HG03460 (cell line): ENCODE data around the gene WDR18.

Experiments
- ATAC-seq: cut with Tn5 transposase; IDR thresholded peaks from one replicate; pipeline ENCODE4 v1.9.1; 2021; ENCODE audit not compliant: unreplicated experiment

The WDR18 gene

GRCh38 chr19:991174-991931 lies 7.2 kb downstream of the WDR18 start:
- ATAC-seq, result no peak

DNA sequence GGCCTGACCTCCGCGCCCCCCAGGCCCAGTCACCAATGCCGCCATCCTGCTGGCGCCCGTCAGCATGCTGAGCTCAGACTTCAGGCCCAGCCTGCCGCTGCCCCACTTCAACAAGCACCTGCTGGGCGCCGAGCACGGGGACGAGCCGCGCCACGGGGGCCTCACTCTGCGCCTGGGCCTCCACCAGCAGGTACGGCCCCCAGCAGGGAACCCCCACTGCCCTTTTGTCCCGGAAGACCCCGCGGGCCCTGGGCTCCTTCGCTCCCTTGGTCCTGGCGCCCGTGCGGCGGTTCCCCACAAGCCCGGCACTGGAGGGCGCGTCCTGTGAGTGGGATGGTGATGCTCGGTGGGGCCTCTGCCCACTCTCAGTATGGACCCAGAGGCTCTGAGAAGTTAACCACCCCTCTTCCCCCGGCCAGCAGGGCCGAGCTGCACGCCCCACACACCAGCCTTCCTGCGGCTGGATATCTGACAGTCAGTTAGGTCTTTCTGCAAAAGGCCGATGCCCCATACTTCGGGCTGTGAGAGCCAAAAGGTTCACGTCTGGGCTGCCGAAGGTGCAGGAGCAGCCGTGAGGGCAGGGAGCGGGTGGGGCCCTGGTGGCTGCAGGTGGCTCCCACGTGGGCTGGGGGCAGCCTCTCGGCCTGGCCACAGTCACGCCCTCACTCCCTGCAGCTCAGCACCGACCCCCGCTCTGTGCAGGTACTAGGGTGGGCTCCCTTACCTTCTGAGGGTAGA lies 8.0 kb downstream of the WDR18 start:
- ATAC-seq, result no peak

- ATAC-seq, result no peak
Observed at GRCh38 chr19:992670-993055, 8.5 kb downstream of the WDR18 start.

DNA sequence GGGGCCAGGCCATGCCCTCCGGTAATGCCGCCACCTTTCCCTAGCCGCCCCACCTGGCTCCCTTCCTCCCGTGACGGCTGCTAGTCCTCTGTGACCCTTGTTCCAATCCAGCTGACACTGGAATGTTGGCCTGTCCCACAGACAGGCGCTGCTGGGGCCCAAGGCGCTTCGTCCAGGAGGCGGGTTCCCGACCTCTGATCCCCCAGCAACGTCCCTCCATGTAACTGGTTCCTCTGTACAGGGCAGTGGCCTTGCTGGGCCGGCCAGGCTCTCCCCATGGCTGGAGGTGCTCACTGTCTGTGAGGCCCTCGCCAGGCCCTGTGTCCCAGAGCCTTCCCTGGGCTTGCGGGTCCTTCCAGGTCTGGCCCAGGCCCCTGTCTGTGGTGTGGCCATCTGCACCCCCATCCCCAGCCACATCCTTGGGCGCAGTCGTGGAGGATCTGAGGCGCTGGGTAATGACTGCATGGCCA lies 9.3 kb downstream of the WDR18 start:
- ATAC-seq, result no peak

DNA sequence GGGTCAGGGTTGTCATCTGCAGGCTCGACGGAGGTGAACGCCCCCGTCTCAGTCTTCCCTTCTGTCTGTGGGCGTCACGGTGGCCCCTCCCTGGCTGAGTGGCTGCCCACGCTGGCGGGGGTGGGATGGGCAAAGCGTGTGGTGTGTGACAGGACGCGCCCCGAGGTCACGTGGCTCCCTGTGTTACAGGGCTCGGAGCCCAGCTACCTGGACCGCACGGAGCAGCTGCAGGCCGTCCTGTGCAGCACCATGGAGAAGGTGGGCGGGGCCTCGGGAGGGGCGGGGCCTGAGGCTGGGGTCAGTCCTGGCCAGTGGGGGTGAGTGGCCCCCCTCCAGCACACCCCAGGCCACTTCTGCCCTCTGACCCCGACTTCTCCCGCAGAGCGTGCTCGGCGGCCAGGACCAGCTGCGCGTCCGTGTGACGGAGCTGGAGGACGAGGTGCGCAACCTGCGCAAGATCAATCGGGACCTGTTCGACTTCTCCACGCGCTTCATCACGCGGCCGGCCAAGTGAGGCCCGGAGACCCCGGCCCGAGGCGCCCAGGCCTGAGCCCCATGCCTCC lies 9.8 kb downstream of the WDR18 start:
- ATAC-seq, result no peak

DNA sequence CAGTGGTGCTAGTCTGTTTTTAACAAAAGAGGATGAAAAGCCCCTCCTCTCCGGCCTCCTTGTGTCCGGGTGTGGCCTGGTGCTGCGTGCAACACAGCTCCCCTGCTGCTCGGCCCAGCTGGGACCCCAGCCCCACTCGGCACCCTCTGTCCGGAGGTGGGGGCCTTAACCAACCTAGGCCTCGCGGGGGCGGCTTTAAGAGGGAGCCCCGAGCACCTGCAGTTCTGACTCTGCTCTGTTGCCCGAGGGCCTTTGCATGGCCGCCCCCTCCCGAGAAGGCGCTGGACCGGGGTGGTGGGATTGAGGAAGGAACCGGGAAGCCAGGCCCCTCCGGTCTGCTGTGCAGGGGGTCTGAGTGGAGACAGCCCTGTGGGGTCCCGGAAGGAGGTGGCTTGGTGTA lies 10.4 kb downstream of the WDR18 start:
- no peak for ATAC-seq

DNA sequence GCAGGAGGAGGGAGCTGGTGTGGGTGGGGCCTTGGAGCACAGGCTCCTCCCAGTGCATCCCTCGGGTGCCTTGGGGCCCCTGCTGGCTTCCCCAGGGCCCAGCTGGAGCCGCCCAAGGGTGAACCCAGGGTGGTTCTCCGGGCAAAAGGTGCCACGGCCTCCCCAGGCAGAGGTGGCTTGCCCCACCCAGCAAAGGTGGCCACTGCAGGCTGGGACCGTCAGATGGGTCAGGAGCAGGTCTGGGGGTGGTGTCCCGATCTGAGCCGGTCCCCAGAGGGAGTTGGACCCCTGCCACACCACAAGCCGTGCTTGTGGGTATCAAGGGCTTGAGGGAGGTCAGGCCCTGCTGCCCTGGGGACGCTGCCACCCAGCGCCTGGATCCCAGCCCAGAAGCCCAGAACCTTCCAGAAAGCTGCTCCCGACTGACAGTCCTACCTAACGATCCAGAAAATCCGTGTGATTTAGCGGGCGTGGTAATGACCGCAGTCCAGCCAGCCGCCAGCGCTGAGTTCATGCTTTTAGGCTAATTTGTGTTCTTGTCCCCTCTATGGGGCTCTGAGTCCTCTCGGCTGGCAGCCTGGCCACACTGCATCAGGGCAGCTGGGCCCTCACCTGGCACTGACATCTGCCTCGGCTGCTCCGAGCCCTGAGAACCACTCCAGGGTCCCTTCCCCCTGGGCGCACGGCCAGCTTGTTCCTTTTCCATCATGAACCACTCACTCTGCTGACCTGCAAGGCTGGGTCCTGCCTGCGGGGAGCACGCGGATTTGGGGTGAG lies 11.1 kb downstream of the WDR18 start:
- no peak for ATAC-seq

DNA sequence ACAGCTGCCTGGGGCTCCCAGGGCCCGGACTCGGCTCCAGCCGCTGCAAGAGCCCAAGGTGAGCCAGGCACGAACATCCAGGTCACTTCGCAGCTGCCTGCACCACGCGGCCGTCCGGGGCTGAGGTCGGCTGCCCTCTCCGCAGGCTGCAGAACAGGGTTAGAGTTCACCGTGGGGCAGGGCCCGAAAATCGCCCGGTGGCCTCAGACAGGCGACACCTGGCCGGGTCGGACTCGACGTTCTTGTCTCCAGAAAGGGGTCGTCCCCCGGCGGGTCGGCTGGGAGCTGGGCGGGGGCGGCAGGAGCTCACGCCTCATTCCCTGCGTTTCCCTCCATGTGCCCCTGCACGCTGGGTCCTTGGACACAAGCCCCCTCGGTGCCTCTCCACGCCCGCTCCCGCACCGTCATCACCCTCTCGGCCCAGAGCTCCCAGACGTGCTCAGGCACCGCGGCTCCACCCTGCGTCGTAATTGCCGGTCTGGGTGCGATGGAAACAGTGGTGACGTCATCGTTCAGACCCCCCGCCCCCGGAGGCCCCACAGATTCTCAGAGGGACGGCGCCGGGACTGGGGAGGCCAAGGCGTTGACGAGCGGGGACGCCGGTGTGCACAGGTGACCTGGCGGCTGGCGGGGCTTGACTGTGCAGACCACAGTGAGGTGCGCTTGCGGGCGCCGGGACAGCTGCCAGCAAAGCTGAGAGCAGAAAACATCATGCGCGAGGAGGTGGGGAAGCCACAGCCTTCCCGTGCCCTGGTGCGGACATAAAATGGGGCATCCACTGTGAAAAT lies 12.1 kb downstream of the WDR18 start:
- no peak for ATAC-seq

DNA sequence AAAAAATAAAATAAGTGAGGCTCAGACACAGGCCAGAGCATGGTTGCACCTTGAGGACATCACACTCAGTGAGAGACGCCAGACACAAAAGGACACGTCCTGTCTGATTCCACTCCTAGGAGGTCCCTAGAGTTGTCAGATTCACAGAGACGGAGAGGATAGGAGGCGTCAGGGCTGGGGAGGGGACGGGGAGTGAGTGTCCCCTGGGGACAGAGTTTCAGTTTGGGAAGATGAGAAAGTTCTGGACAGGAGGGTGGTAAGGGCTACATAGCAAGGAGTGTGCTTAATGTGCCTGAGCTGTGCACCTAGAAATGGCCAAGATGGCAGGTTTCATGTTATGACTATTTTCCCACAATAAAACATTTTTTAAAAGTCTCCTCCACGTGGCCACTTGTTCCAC lies 13.9 kb downstream of the WDR18 start:
- no peak for ATAC-seq

DNA sequence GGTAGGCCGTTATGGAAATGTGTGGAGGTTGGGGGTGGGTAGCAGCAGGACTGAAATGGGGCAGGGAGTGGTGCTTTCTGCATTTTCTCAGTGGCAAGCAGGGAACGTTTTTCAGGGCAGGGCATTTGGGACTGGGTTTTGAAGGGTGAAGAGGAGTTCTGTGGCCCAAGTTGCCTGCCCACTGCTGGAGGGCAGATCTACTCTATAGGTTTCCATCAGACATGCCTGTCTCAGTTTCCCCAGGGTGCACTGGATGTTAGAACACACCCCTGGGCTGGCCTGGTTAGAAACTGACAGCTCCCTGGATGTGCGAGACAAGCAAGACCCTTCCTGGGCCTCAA lies 15.2 kb downstream of the WDR18 start:
- no peak for ATAC-seq

- ATAC-seq, result no peak
Observed at GRCh38 chr19:1000095-1000494, 15.9 kb downstream of the WDR18 start, which contains the start of gene GRIN3B. GRIN3B (plus strand) TSS chr19:1000419; CDS start chr19:1000438, 19 bp downstream.

GRCh38 chr19:1000591-1001537 lies 16.7 kb downstream of the WDR18 start:
- no peak for ATAC-seq

- no peak for ATAC-seq
Observed at GRCh38 chr19:1001538-1002166, 17.5 kb downstream of the WDR18 start.

DNA sequence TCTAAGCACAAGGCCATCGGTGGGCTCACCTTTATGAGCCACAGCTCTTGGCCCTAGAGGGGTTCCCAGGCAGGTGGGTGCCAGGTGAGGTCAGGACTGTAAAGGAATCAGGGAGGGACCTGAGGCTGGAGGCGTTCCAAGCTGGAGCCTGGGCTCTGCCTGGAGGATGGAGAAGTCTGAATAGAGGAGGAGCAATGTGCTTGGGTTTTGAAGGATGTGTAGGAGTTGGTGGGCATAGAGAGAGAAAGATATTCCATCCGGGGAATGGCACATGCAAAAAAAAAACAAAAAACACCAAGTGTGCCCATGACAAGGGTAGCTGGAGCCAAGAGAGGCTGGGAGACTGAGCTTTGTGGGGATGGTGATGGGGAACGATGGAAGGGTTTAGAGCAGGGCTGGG lies 18.5 kb downstream of the WDR18 start:
- ATAC-seq, result no peak

GRCh38 chr19:1003283-1003682 lies 19.1 kb downstream of the WDR18 start:
- no peak for ATAC-seq

DNA sequence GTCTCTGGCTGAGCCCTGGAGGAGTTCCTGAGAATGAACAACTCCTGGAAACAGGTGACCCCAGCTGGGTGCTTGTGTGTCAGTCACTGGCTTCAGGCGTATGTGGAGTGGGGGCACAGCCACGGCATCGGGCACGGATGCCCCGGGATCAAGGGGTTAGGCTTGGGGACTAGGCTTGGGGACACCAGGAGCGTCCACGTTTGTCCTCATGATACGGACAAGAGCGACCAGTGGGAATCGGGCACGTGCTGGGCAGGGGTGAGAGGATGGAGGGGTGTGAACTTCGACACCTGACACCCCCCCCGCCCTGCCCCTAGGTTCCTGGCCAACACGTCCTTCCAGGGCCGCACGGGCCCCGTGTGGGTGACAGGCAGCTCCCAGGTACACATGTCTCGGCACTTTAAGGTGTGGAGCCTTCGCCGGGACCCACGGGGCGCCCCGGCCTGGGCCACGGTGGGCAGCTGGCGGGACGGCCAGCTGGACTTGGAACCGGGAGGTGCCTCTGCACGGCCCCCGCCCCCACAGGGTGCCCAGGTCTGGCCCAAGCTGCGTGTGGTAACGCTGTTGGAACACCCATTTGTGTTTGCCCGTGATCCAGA lies 20.2 kb downstream of the WDR18 start:
- ATAC-seq, result no peak

DNA sequence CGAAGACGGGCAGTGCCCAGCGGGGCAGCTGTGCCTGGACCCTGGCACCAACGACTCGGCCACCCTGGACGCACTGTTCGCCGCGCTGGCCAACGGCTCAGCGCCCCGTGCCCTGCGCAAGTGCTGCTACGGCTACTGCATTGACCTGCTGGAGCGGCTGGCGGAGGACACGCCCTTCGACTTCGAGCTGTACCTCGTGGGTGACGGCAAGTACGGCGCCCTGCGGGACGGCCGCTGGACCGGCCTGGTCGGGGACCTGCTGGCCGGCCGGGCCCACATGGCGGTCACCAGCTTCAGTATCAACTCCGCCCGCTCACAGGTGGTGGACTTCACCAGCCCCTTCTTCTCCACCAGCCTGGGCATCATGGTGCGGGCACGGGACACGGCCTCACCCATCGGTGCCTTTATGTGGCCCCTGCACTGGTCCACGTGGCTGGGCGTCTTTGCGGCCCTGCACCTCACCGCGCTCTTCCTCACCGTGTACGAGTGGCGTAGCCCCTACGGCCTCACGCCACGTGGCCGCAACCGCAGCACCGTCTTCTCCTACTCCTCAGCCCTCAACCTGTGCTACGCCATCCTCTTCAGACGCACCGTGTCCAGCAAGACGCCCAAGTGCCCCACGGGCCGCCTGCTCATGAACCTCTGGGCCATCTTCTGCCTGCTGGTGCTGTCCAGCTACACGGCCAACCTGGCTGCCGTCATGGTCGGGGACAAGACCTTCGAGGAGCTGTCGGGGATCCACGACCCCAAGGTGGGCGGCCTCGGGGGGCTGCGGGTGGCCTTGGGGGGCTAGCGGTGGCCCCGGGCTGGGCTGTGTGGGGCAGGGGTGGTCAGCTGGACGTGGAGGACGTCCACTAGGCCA lies 20.9 kb downstream of the WDR18 start:
- no peak for ATAC-seq
